ENCODE results near the gene MPZL2. TPM values are rescaled to one million over a fixed set of nuclear protein-coding genes. Genes with fewer than 3 reads are reported as not detected.

MPZL2 gene
- total RNA-seq, 1 donor from 2014 or later, result not detected

DNA sequence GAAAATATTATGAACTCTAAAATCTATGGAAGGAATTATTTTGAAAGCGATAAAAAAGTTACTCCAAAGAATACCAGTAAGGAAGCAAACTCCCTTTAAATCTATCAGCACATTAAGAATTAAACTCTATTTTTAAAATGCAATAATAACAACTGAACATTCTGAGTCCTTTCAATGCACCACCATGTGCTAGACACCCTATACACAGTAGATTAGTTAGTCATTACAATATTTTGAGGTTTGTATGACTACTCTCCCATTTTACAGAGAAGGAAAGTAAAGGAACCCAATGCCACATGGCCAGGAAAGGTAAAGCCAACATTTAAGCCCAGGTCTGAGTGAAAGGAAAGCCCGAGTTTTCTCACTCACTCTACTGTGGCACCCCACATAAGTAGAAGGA, 57.0 kb downstream of the MPZL2 start:
- Mint-ChIP-seq H3K27me3 (ENCODE audit: low read depth) (peaks cover 59% of the 10 kb centered on the region), H3K27ac (ENCODE audit: unreplicated experiment) (no peak overlapping the region), H3K4me3 (no peak overlapping the region), H3K4me1 (peaks cover 6% of the 10 kb centered on the region), H3K9me3 (no peaks in the 10 kb centered on the region), H3K36me3 (ENCODE audit: low read depth) (no peaks in the 10 kb centered on the region)
- no peak for DNase-seq (ENCODE audit: low read depth, low spot score)
- TF ChIP-seq, protein P1, sequence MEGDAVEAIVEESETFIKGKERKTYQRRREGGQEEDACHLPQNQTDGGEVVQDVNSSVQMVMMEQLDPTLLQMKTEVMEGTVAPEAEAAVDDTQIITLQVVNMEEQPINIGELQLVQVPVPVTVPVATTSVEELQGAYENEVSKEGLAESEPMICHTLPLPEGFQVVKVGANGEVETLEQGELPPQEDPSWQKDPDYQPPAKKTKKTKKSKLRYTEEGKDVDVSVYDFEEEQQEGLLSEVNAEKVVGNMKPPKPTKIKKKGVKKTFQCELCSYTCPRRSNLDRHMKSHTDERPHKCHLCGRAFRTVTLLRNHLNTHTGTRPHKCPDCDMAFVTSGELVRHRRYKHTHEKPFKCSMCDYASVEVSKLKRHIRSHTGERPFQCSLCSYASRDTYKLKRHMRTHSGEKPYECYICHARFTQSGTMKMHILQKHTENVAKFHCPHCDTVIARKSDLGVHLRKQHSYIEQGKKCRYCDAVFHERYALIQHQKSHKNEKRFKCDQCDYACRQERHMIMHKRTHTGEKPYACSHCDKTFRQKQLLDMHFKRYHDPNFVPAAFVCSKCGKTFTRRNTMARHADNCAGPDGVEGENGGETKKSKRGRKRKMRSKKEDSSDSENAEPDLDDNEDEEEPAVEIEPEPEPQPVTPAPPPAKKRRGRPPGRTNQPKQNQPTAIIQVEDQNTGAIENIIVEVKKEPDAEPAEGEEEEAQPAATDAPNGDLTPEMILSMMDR (conservative IDR thresholded peaks at IDR 0.05), result no peak

DNA sequence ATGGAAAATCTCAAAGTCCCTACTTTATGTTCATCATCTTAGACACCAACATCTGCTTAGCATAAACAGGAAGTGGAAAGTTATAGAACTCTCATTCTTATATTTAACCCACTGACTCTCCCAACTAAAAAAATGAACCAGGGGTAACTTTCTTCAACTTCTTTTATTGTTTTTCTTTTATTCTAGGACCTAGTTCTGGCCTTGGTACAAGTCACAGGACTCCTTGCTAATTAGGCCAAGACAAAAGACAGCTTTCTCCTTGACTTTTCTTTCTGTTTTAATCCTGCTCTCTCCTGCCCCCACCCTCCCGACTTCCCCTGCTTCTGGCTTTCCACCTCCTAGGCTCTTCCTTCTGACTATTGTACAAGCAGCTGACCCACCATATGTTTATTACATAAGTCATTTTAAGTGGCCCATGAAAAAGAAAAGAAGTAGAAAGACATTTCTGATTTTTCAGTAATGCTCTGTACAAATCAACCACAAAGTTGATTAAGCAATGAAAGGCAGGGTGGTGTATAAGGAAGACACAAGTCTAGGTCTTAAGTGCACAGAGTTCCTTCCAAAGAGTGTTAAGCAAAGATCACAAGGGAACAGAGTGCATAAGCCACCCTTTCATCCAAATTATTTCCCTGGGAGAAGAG, 57.6 kb downstream of the MPZL2 start:
- DNase-seq (ENCODE audit: low read depth, low spot score), result no peak
- TF ChIP-seq, protein P1 (conservative IDR thresholded peaks at IDR 0.05), result no peak
- H3K27ac Mint-ChIP-seq (ENCODE audit: unreplicated experiment), result no peak overlapping the region
- H3K4me1 Mint-ChIP-seq, result peaks cover 6% of the 10 kb centered on the region
- peaks cover 53% of the 10 kb centered on the region for H3K27me3 Mint-ChIP-seq (ENCODE audit: low read depth)
- no peaks in the 10 kb centered on the region for H3K36me3 Mint-ChIP-seq (ENCODE audit: low read depth)
- H3K4me3 Mint-ChIP-seq, result no peak overlapping the region
- H3K9me3 Mint-ChIP-seq, result no peaks in the 10 kb centered on the region

DNA sequence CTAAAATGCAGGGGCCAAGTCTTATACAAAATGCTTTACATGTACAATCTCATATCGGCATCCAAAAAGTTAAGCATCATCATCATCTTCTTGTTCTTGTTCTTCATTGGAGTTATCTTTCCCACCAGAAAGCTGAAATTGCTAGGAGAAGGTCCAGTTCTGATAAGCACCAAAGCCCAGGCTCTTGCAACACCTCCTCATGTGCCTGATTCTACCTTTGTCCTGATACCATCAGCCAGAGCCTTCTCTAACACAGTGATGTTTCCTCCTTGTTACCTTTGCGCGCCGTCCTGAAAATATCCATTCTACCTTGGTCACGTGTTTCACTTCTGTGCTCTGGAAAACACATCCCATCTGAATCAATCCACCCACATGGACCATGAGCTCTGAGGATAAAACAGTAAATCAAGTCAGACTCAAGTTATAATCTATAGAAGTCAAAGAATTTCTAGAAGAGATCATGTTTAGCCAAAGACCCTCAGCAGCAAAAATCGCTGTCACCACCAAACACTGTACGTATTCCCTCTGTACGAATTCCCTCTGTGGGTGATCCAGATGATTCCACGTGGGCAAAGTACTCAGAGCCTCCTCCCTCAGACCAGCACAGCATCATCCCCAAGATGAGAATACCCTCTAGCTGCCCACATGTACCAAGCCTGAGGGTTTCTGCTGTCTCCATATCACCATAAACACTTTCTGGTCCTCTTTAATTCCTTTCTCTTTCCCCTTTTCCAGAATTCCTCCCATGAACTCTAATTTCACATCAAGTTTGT, 58.3 kb downstream of the MPZL2 start:
- TF ChIP-seq, protein P1 (conservative IDR thresholded peaks at IDR 0.05), result no peak
- no peak for DNase-seq (ENCODE audit: low read depth, low spot score)
- peaks cover 3% of the 10 kb centered on the region for H3K4me1 Mint-ChIP-seq
- H3K27ac Mint-ChIP-seq (ENCODE audit: unreplicated experiment), result no peak overlapping the region
- H3K4me3 Mint-ChIP-seq, result no peak overlapping the region
- no peaks in the 10 kb centered on the region for H3K36me3 Mint-ChIP-seq (ENCODE audit: low read depth)
- H3K27me3 Mint-ChIP-seq (ENCODE audit: low read depth), result peaks cover 46% of the 10 kb centered on the region
- H3K9me3 Mint-ChIP-seq, result no peaks in the 10 kb centered on the region

Other genes with a start within 250 kb of the MPZL2 start
- not detected in 2 replicates for gene TMPRSS4, start 187.2 kb downstream of the MPZL2 start, total RNA-seq
- not detected in 2 replicates for gene SMIM35, start 177.3 kb downstream of the MPZL2 start, total RNA-seq
- gene SCN4B, start 111.5 kb downstream of the MPZL2 start, total RNA-seq, result 2.0 and 2.4 TPM in 2 replicates
- gene SCN2B, start 87.7 kb downstream of the MPZL2 start, total RNA-seq, result 0.40 and 0.43 TPM in 2 replicates
- gene JAML, start 39.3 kb downstream of the MPZL2 start, total RNA-seq, result not detected in 2 replicates
- 0.35 and 0.43 TPM in 2 replicates for gene MPZL3, start 11.9 kb downstream of the MPZL2 start, total RNA-seq
- gene CD3E, start 40.4 kb upstream of the MPZL2 start, total RNA-seq, result not detected in 2 replicates
- gene CD3D, start 78.4 kb upstream of the MPZL2 start, total RNA-seq, result not detected in 2 replicates
- not detected in 2 replicates for gene CD3G, start 80.0 kb upstream of the MPZL2 start, total RNA-seq
- gene UBE4A, start 95.3 kb upstream of the MPZL2 start, total RNA-seq, result 35.1 and 35.9 TPM in 2 replicates
- gene ATP5MG, start 137.3 kb upstream of the MPZL2 start, total RNA-seq, result 227 and 233 TPM in 2 replicates
- gene KMT2A, start 172.2 kb upstream of the MPZL2 start, total RNA-seq, result 78.8 and 86.3 TPM in 2 replicates

Measured in neural crest cell (in vitro differentiated cells).